Karpas-422 (cell line): ENCODE data around the gene APOL1. TPM values are rescaled to one million over a fixed set of nuclear protein-coding genes. Genes with fewer than 3 reads are reported as not detected.
"Not testable (repeated sequence)": the region's sequence is repeated elsewhere in the genome, so short reads cannot be mapped to it uniquely, and the experiment has no call there.

Experiments
- DNase-seq: peaks from one replicate; pipeline ENCODE4 v3.0.0-alpha.2; 2015
- H2AFZ ChIP-seq: fragments of 200-600 bp; sonication (generic); 2 replicates; pipeline ENCODE4 v1.6.1; 2014; ENCODE audit warnings: antibody characterized with exemption, low read length, mixed read lengths
- H3K27ac ChIP-seq: fragments of 200-600 bp; sonication (generic); 2 replicates; pipeline ENCODE4 v1.5.1; 2014; ENCODE audit warnings: mild to moderate bottlenecking, low read length, moderate library complexity
- H3K27me3 ChIP-seq: fragments of 200-600 bp; sonication (generic); 2 replicates; pipeline ENCODE4 v1.6.1; 2014; ENCODE audit warnings: low read length, mixed read lengths
- H3K36me3 ChIP-seq: fragments of 200-600 bp; sonication (generic); 2 replicates; pipeline ENCODE4 v1.6.1; 2014; ENCODE audit warnings: low read length, mixed read lengths; ENCODE audit not compliant: insufficient read depth
- H3K4me1 ChIP-seq: fragments of 200-600 bp; sonication (generic); 2 replicates; pipeline ENCODE4 v1.6.1; 2014; ENCODE audit warnings: mild to moderate bottlenecking, low read length, mixed read lengths
- H3K4me2 ChIP-seq: fragments of 200-600 bp; sonication (generic); 2 replicates; pipeline ENCODE4 v1.6.1; 2014; ENCODE audit warnings: low read length, low read depth, mild to moderate bottlenecking; ENCODE audit not compliant: poor library complexity, severe bottlenecking
- H3K4me3 ChIP-seq: fragments of 200-600 bp; sonication (generic); 2 replicates; pipeline ENCODE4 v1.5.1; 2014; ENCODE audit warnings: mild to moderate bottlenecking, antibody characterized with exemption, low read length, mixed read lengths
- H3K79me2 ChIP-seq: fragments of 200-600 bp; sonication (generic); 2 replicates; pipeline ENCODE4 v1.6.1; 2014; ENCODE audit warnings: mild to moderate bottlenecking, low read length, mixed read lengths
- H3K9ac ChIP-seq: fragments of 200-600 bp; sonication (generic); 2 replicates; pipeline ENCODE4 v1.6.0; 2014; ENCODE audit warnings: low read length
- H3K9me2 ChIP-seq: fragments of 200-600 bp; sonication (generic), shearing (Covaris generic); replicated peaks from 2 replicates; pipeline ENCODE4 v1.6.0; 2014; ENCODE audit warnings: mild to moderate bottlenecking, low read length, moderate library complexity; ENCODE audit not compliant: insufficient read depth
- H3K9me3 ChIP-seq: fragments of 300-700, 200-600 bp; sonication (generic); 2 replicates; pipeline ENCODE4 v1.6.1; 2014; ENCODE audit warnings: low read length, mixed read lengths
- H4K20me1 ChIP-seq: fragments of 200-600 bp; sonication (generic); 2 replicates; pipeline ENCODE4 v1.6.1; 2014; ENCODE audit warnings: mild to moderate bottlenecking, antibody characterized with exemption, low read length, low read depth; ENCODE audit not compliant: insufficient read depth
- total RNA-seq: library from RNA; depleted of rRNA; stranded (reverse); fragments of >200 nt; shearing (Covaris generic); gene quantifications from 2 replicates; pipeline ENCODE4 v1.2.3, GENCODE V29; 2014; ENCODE audit warnings: low replicate concordance

Gene APOL1
- total RNA-seq, 1 experiment from 2014 or later, result not detected

DNA sequence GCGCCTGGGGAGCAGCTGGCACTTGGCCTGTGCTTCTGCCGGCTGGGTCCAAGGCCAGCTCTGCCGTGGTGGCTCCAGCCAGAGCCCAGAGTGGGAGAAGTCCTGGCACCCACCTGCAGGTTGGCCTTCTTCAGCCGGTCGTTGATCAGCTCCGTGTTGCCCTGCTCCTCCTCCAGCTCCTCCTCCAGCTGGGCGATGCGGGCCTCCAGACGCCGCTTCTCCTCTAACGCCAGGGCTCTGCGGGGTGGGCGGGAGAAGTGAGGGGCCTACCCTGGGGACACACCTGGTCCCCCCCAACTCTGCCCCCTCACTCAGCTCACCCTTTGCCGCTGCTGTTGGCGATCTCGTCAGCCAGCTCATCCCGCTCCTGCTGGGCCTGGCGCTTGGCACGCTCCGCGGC lies 32.6 kb downstream of the APOL1 start:
- Histone ChIP-seq H4K20me1 (peaks cover 4% of the 10 kb centered on the region; the same call in 1 of the 2 replicates), H3K4me1 (no peaks in the 10 kb centered on the region), H3K36me3 (peaks cover 14% of the 10 kb centered on the region), H3K4me2 (no peak overlapping the region), H3K9me3 (no peaks in the 10 kb centered on the region), H3K4me3 (no peak overlapping the region), H3K9me2 (no peaks in the 10 kb centered on the region), H3K9ac (no peak overlapping the region), H3K79me2 (no peaks in the 10 kb centered on the region), H3K27me3 (no peaks in the 10 kb centered on the region), H3K27ac (no peak overlapping the region), H2AFZ (no peak overlapping the region)
- no peak for DNase-seq

DNA sequence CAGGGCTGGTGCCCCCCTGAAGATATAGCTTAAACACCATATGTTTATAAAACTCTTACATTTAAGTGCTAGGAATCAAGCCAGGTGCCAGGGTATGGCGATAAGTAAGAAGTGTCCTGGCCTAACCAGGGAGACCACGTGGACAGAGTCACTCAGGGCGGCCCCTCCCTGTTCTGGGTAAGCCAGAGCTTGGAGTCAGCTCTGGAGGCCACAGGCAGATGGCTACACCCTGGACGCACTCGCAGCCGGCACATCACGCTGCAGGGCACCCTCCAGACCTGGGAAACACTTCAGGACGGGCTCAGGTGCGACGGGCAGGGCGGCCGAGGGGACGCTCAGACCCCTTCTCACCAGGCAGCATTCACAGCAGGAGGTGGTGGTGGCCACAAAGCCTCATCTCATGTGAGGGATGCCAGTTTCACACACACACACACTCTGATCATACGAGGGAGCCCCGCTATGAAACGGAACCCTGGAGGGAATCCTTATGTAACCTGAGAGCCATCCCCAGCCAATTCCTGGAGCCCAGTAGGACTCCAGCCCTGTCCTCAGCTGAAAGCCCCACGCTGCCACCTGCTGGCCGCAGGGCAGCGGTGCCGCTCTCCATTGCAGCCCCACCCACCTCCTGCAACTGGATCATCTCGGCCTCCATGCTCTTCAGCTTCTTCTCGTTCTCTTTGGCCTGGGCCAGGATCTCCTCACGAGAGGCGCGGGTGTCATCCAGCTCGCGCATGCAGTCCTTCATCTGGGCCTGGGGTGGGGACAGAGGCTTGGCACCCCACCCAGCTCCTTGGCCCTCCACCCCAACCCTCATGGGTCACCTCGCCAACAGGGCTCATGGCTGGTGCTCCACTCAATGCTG lies 33.4 kb downstream of the APOL1 start:
- Histone ChIP-seq H3K36me3 (peaks cover 14% of the 10 kb centered on the region), H3K79me2 (no peaks in the 10 kb centered on the region), H3K9me3 (no peaks in the 10 kb centered on the region), H3K27ac (no peak overlapping the region), H3K4me1 (no peaks in the 10 kb centered on the region), H3K4me2 (no peak overlapping the region), H3K9me2 (no peaks in the 10 kb centered on the region), H4K20me1 (peaks cover 4% of the 10 kb centered on the region; the same call in 1 of the 2 replicates), H3K27me3 (no peaks in the 10 kb centered on the region), H2AFZ (no peak overlapping the region), H3K4me3 (no peak overlapping the region), H3K9ac (no peak overlapping the region)
- DNase-seq, result peak; percentile 87

DNA sequence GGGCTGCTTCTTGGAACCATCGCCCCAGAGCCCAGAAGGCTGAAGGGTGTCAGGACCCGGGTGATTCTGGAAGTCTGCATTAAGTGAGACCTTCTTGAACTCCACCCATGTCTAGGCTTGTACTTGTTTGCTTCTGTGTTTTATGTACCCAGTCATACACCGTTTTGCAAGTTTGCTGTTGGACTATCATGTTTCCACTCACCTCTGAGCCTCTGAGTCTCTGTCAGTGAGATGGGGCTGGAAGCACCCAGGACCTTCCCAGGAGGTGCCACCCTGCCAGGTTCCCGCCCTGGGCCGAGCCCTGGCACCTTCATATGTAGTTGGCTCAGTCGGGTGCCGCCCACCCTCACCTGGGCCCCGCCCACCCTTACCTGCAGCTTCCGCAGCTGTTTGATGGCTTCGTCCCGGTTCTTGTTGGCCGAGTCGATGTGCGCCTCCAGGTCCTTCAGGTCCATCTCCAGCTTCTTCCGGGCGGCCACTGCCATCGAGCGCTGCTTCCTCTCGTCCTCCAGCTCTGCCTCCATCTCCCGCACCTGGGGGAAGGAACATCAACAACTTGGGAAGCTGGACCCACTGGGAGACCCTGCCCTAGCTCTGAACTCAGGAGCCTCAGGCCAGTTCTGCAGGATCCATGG lies 35.1 kb downstream of the APOL1 start:
- peaks cover 4% of the 10 kb centered on the region; the same call in 1 of the 2 replicates for H4K20me1 ChIP-seq
- no peaks in the 10 kb centered on the region for H3K79me2 ChIP-seq
- H3K4me2 ChIP-seq, result no peak overlapping the region
- no peak overlapping the region for H2AFZ ChIP-seq
- H3K4me1 ChIP-seq, result no peaks in the 10 kb centered on the region
- no peaks in the 10 kb centered on the region for H3K9me3 ChIP-seq
- no peaks in the 10 kb centered on the region for H3K27me3 ChIP-seq
- no peak overlapping the region for H3K4me3 ChIP-seq
- no peaks in the 10 kb centered on the region for H3K9me2 ChIP-seq
- peaks cover 19% of the 10 kb centered on the region for H3K36me3 ChIP-seq
- no peak for DNase-seq
- no peak overlapping the region for H3K27ac ChIP-seq
- no peak overlapping the region for H3K9ac ChIP-seq

DNA sequence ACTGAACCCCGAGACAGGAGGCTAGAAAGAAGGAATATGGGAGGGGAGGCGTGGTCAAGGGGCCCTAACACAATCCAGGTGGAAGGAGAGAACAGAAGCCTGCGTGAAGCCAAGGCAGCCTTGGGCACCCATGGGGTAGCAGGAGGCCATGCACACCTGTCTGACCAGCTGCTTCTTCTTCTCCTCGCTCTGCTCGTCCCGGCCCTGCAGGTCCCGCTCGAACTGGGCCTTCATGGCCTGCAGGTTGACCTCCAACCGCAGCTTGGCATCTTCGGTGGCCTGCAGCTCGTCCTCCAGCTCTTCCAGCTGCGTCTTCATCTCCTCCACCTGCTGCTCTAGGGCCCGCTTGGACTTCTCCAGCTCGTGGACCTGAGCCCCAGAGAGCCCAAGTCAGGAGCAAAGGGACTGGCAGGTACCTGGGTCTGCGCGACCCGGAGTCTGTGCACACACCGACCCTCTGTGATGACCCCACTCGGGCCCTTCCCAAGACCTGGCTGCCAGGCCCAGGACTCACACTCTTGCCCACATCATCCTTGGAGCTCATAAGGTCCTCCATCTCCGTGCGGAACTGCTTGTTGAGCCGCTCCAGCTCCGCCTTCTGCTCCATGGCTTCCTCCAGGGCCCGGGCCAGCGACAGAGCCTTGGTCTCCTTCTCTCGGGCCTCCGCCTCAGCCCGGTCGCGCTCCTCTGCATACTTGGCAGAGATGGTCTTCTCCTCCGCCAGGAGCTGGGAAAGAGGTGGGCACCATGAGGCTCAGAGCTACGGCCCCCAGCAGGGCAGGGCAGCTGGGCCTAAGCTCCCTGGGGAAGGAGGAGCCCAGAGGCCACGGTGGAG lies 35.9 kb downstream of the APOL1 start:
- DNase-seq, result no peak
- Histone ChIP-seq H3K36me3 (peaks cover 16% of the 10 kb centered on the region), H3K27me3 (no peaks in the 10 kb centered on the region), H4K20me1 (peaks cover 4% of the 10 kb centered on the region; the same call in 1 of the 2 replicates), H3K9me2 (no peaks in the 10 kb centered on the region), H3K4me1 (no peaks in the 10 kb centered on the region), H2AFZ (no peak overlapping the region), H3K9me3 (no peaks in the 10 kb centered on the region), H3K79me2 (no peaks in the 10 kb centered on the region), H3K4me2 (no peak overlapping the region), H3K9ac (no peak overlapping the region), H3K4me3 (no peak overlapping the region), H3K27ac (no peak overlapping the region)

- H3K4me1 ChIP-seq, result no peaks in the 10 kb centered on the region
- no peak overlapping the region for H2AFZ ChIP-seq
- H3K27me3 ChIP-seq, result no peaks in the 10 kb centered on the region
- no peak overlapping the region for H3K4me3 ChIP-seq
- H3K9me3 ChIP-seq, result no peaks in the 10 kb centered on the region
- no peak overlapping the region for H3K4me2 ChIP-seq
- no peak overlapping the region for H3K9ac ChIP-seq
- no peak for DNase-seq
- no peaks in the 10 kb centered on the region for H3K9me2 ChIP-seq
- no peak overlapping the region for H3K27ac ChIP-seq
- no peaks in the 10 kb centered on the region for H3K79me2 ChIP-seq
- H3K36me3 ChIP-seq, result peaks cover 21% of the 10 kb centered on the region
- H4K20me1 ChIP-seq, result peaks cover 4% of the 10 kb centered on the region; the same call in 1 of the 2 replicates
These were observed 36.5 kb downstream of the APOL1 start for GRCh38 chr22:36289406-36289870.

- not testable (repeated sequence) for H2AFZ ChIP-seq, H3K9me3 ChIP-seq, H3K27me3 ChIP-seq, H3K27ac ChIP-seq, H3K4me3 ChIP-seq, H3K9me2 ChIP-seq, H3K9ac ChIP-seq, H3K79me2 ChIP-seq, H4K20me1 ChIP-seq, H3K4me2 ChIP-seq, H3K4me1 ChIP-seq, DNase-seq
- peaks cover 26% of the 10 kb centered on the region for H3K36me3 ChIP-seq
These were observed 37.0 kb downstream of the APOL1 start for GRCh38 chr22:36289948-36290371.

GRCh38 chr22:36290391-36291075 lies 37.6 kb downstream of the APOL1 start:
- H3K27ac ChIP-seq, H3K4me2 ChIP-seq, H3K79me2 ChIP-seq, H3K9me3 ChIP-seq, H3K4me3 ChIP-seq, H3K4me1 ChIP-seq, DNase-seq, H3K9me2 ChIP-seq, H3K9ac ChIP-seq, H3K27me3 ChIP-seq, H2AFZ ChIP-seq, H4K20me1 ChIP-seq: not testable (repeated sequence)
- H3K36me3 ChIP-seq, result peaks cover 28% of the 10 kb centered on the region
